K562 (cell line): ENCODE results near the gene NECTIN1. TPM values are rescaled to one million over a fixed set of nuclear protein-coding genes. Genes with fewer than 3 reads are reported as not detected.
A peak's percentile ranks its signal among the peaks of the same experiment; 100 is the strongest.

Source experiments
- ATAC-seq: fragments of 200-7000 bp; cut with Tn5 transposase; 3 replicates; pipeline ENCODE4 v1.9.1; 2020; ENCODE audit warnings: moderate library complexity
- BruUV-seq: library from RNA; stranded (reverse); fragments of 400-500 nt; replicated peaks from 2 replicates; lab custom pipeline; 2021; lab: Mats Ljungman, UMichigan
- CTCF ChIA-PET: fragments of 300-600 bp; formaldehyde crosslinking; extraction: SDS; loops from one replicate; lab custom pipeline; 2021; ENCODE audit warnings: low intra/inter-chr PET ratio; lab: Yijun Ruan, JAX
- POLR2A ChIA-PET: fragments of 300-600, 350-650 bp; sonication (Branson Sonifier 250); formaldehyde crosslinking; extraction: SDS; loops from one replicate; lab custom pipeline; 2021; ENCODE audit warnings: antibody characterized with exemption, inconsistent platforms; lab: Yijun Ruan, JAX
- DNase-seq, 4 experiments: peaks; one replicate each; pipeline versions ENCODE4 v3.0.0 to v3.0.0-alpha.2; 2011 to 2018; ENCODE audit warnings: low spot score in 3 of 4, mixed read lengths in 3 of 4; ENCODE audit errors: extremely low read depth in 1 of 4
- FAIRE-seq: peaks from 2 replicates; lab custom pipeline; 2011; peaks lifted over from hg19 to GRCh38; lab: Jason Lieb, UNC
- H2AFZ ChIP-seq: 2 replicates; pipeline ENCODE4 v1.6.0; 2011; ENCODE audit warnings: low read depth, low read length, control low read depth, inconsistent platforms
- H3K27ac ChIP-seq: fragments of 200-600 bp; 3 replicates; pipeline ENCODE4 v1.8.0; 2011; ENCODE audit warnings: low read depth, mild to moderate bottlenecking, control low read depth, inconsistent platforms, low read length, moderate library complexity, mixed read lengths; ENCODE audit errors: extremely low read depth
- H3K27me3 ChIP-seq, 2 experiments: fragments of 300-600 bp in 1 of 2; 2 replicates in 1 of 2; 3 replicates in 1 of 2; pipeline versions ENCODE4 v1.6.0 to v1.8.0; 2011; ENCODE audit warnings: inconsistent platforms in 2 of 2, low read length in 2 of 2, mild to moderate bottlenecking in 1 of 2, mixed read lengths in 1 of 2, moderate library complexity in 1 of 2; ENCODE audit not compliant: control insufficient read depth in 2 of 2, insufficient read depth in 2 of 2
- H3K36me3 ChIP-seq: fragments of 300-600 bp; 3 replicates; pipeline ENCODE4 v1.8.0; 2011; ENCODE audit warnings: mild to moderate bottlenecking, low read length, inconsistent platforms; ENCODE audit not compliant: control insufficient read depth, insufficient read depth
- H3K4me1 ChIP-seq, 2 experiments: fragments of 200-600 bp in 1 of 2; replicated peaks in 1 of 2; 2 replicates in 1 of 2; 3 replicates in 1 of 2; pipeline versions ENCODE4 v1.5.1 to v1.8.0; 2011; ENCODE audit warnings: inconsistent platforms in 2 of 2, low read length in 2 of 2, mild to moderate bottlenecking in 1 of 2, mixed read lengths in 1 of 2, moderate library complexity in 1 of 2; ENCODE audit not compliant: control insufficient read depth in 2 of 2, insufficient read depth in 2 of 2
- H3K4me2 ChIP-seq: 2 replicates; pipeline ENCODE4 v1.6.1; 2011; ENCODE audit warnings: low read length, control low read depth, inconsistent platforms, mixed read lengths; ENCODE audit not compliant: insufficient read depth
- H3K4me3 ChIP-seq: fragments of 200-600 bp; sonication (generic), shearing (Covaris generic); 2 replicates; pipeline ENCODE4 v1.5.1; 2016; ENCODE audit warnings: control low read depth, inconsistent platforms
- H3K79me2 ChIP-seq: fragments of 200-600 bp; 3 replicates; pipeline ENCODE4 v1.8.0; 2011; ENCODE audit warnings: low read length, inconsistent platforms; ENCODE audit not compliant: control insufficient read depth, insufficient read depth
- H3K9ac ChIP-seq, 2 experiments: 2 replicates each; pipeline versions ENCODE4 v1.6.0 to v1.6.1; 2011; ENCODE audit warnings: low read depth in 2 of 2, low read length in 2 of 2, control low read depth in 1 of 2, inconsistent platforms in 1 of 2, mild to moderate bottlenecking in 1 of 2, mixed read lengths in 1 of 2; ENCODE audit not compliant: insufficient read depth in 1 of 2
- H3K9me1 ChIP-seq: one replicate; pipeline ENCODE4 v1.6.0; 2011; ENCODE audit warnings: inconsistent platforms, mild to moderate bottlenecking, low read length, moderate library complexity; ENCODE audit not compliant: control insufficient read depth, insufficient read depth
- H3K9me3 ChIP-seq: replicated peaks from 2 replicates; pipeline ENCODE4 v1.5.1; 2011; ENCODE audit warnings: low read depth, low read length, inconsistent platforms; ENCODE audit not compliant: control insufficient read depth, insufficient read depth
- H4K20me1 ChIP-seq: replicated peaks from 2 replicates; pipeline ENCODE4 v1.6.1; 2011; ENCODE audit warnings: low read length, inconsistent platforms, mixed read lengths; ENCODE audit not compliant: control insufficient read depth, insufficient read depth
- ARHGAP35 ChIP-seq: fragments of 450-650 bp; IDR thresholded peaks from 2 replicates; pipeline ENCODE4 v1.6.1; 2018; ENCODE audit not compliant: partially characterized antibody
- ERF ChIP-seq: fragments of 450-650 bp; formaldehyde crosslinking; IDR thresholded peaks from 2 replicates; pipeline ENCODE4 v1.4.0; 2020; ENCODE audit warnings: mild to moderate bottlenecking, mixed read lengths
- KHSRP ChIP-seq: fragments of 450-650 bp; IDR thresholded peaks from 2 replicates; pipeline ENCODE4 v1.6.1; 2017
- MIER1 ChIP-seq: fragments of 450-650 bp; IDR thresholded peaks from 2 replicates; pipeline ENCODE4 v1.6.1; 2016; ENCODE audit warnings: antibody characterized with exemption, mild to moderate bottlenecking, low read depth
- MTF1 ChIP-seq: fragments of 250-450 bp; sonication (Bioruptor Pico); IDR thresholded peaks from 2 replicates; pipeline ENCODE4 v1.9.0; 2021; ENCODE audit warnings: moderate library complexity, mild to moderate bottlenecking, inconsistent platforms, borderline replicate concordance
- PTBP1 ChIP-seq: fragments of 200-400 bp; formaldehyde crosslinking; IDR thresholded peaks from 2 replicates; pipeline ENCODE4 v1.6.1; 2017; ENCODE audit warnings: low read depth, low read length
- RBFOX2 ChIP-seq: fragments of 200-400 bp; formaldehyde crosslinking; IDR thresholded peaks from 2 replicates; pipeline ENCODE4 v1.6.1; 2017; ENCODE audit warnings: low read depth, mild to moderate bottlenecking, low read length, moderate library complexity
- RBM15 ChIP-seq: fragments of 200-400 bp; formaldehyde crosslinking; IDR thresholded peaks from 2 replicates; pipeline ENCODE4 v1.6.1; 2018; ENCODE audit warnings: mild to moderate bottlenecking, low read length, moderate library complexity; ENCODE audit not compliant: insufficient read depth
- SAP30 ChIP-seq: fragments of 200-600 bp; sonication (generic); IDR thresholded peaks from 2 replicates; pipeline ENCODE4 v1.6.1; 2012; ENCODE audit warnings: borderline replicate concordance, low read depth, mild to moderate bottlenecking, moderate library complexity, low read length, control low read depth, inconsistent platforms; ENCODE audit not compliant: insufficient read depth, poor library complexity, severe bottlenecking
- YY1 ChIP-seq, 3 experiments: IDR thresholded peaks; 2 replicates each; pipeline ENCODE4 v1.6.1; 2011; ENCODE audit warnings: low read length in 2 of 3, mild to moderate bottlenecking in 2 of 3, moderate library complexity in 2 of 3, borderline replicate concordance in 1 of 3, control low read depth in 1 of 3, low read depth in 1 of 3; ENCODE audit not compliant: insufficient read depth in 3 of 3, insufficient replicate concordance in 2 of 3, control insufficient read depth in 1 of 3, insufficient read length in 1 of 3; ENCODE audit errors: extremely low read depth in 1 of 3
- ZKSCAN8 ChIP-seq: fragments of 200-800 bp; sonication (Bioruptor generic); IDR thresholded peaks from 2 replicates; pipeline ENCODE4 v1.6.1; 2016; ENCODE audit warnings: missing genetic modification characterization, missing compliant biosample characterization
- ZNF263 ChIP-seq: sonication (generic); formaldehyde crosslinking; IDR thresholded peaks from 2 replicates; pipeline ENCODE4 v1.8.0; 2022; ENCODE audit warnings: mild to moderate bottlenecking, missing genetic modification reagents, borderline replicate concordance
- ZNF41 ChIP-seq: fragments of 250-450 bp; sonication (Bioruptor Pico); conservative IDR thresholded peaks from 2 replicates; pipeline ENCODE4 v1.4.0; 2020; ENCODE audit warnings: mild to moderate bottlenecking
- ZNF764 ChIP-seq: fragments of 250-450 bp; sonication (Bioruptor Pico); IDR thresholded peaks from 2 replicates; pipeline ENCODE4 v1.4.0; 2020; ENCODE audit warnings: low read depth, mild to moderate bottlenecking, moderate library complexity
- WGBS: fragments of 100-300 bp; shearing (Covaris generic); methylation state at CpG from one replicate; pipeline ENCODE4 v1.1.6; 2016; ENCODE audit warnings: low coverage, mixed read lengths; ENCODE audit not compliant: insufficient coverage; ENCODE audit errors: missing lambda C conversion rate; 5-methylcytosine and 5-hydroxymethylcytosine counted together
- in situ Hi-C: fragments of 300-500 bp; cut with MboI; formaldehyde crosslinking; loops from 4 replicates; pipeline ENCODE4 v1.15.0; 2018; ENCODE audit warnings: inconsistent platforms, mixed read lengths
- intact Hi-C: fragments of 100-400 bp; cut with micrococcal nuclease; formaldehyde crosslinking; loops from 2 replicates; pipeline ENCODE4 v1.14.2; 2022
- polyA plus RNA-seq, 8 experiments: library from polyadenylated mRNA; depleted of rRNA in 4 of 8; stranded (reverse) in 5 of 8; unstranded in 3 of 8; fragments of >200 nt; fragmentation: Nextera tagmentation in 2 of 8; fragmentation: Illumina TruSeq in 1 of 8; extraction: Ambion mirVana in 2 of 8; extraction: Trizol in 1 of 8; gene quantifications; 2 replicates each; pipeline versions ENCODE4 v1.2.1 to v1.2.3, GENCODE V29; 2011 to 2014; ENCODE audit warnings: inconsistent platforms in 1 of 8, missing spikeins in 1 of 8
- total RNA-seq, 7 experiments: library from RNA; depleted of rRNA in 6 of 7; stranded (reverse); fragments of >200 nt in 6 of 7; fragmentation: Illumina TruSeq in 2 of 7; extraction: Trizol in 2 of 7; gene quantifications; 2 replicates each; pipeline versions ENCODE4 v1.2.1 to v1.2.3, GENCODE V29; 2011 to 2021; ENCODE audit warnings: low replicate concordance in 1 of 7

Gene NECTIN1
- total and polyA plus RNA-seq, 9 of the 15 experiments (the other 6 are each of a cell fraction or from before 2014, with no cell fraction given), result 0.09 to 0.53 (median 0.23) TPM; not detected in 2

DNA sequence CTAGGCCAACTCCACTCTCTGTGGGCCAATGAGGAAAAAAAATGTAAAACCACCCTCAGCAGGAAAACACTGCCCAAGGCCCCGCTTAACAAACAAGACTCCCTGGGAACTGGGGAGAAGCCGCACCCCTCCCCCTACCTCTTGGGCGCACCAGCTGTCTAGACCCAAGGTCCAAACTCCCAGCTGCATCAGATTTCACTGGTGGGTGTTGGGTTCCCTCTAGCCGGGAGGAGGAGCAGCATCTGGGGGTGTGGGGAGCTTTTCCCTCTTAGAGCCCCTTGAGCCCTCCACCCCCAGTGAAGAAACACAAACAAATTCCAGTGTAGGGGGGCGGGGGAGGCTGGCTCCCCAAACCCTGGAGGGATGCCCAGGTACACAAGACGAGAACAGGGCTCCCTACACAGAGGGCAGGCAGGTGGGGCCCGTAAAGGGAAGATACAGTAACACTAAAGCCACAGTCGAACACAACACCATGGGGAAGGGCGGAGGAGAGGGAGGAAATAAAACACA is 64.9 kb downstream of the NECTIN1 start:
- H3K4me2 ChIP-seq, result no peak overlapping the region
- CTCF ChIA-PET, result interaction anchor here (0.6 kb wide), 1 partner anchor 569 kb away, joined by 3 read pairs; no protein-coding TSS in a partner anchor
- no peak overlapping the region for H3K27ac ChIP-seq
- WGBS, result 4% methylated on average over 9 of the region's 9 CpGs
- intact Hi-C loops (loop anchor here (10.0 kb wide), 1 partner anchor 641 kb away; no protein-coding TSS in a partner anchor), in situ Hi-C loops (loop anchor here (25.0 kb wide), 1 partner anchor 448 kb away; no protein-coding TSS in a partner anchor)
- peaks cover 3 to 36% of the 10 kb centered on the region in 2 experiments; a peak in 4 of 5 replicates for H3K27me3 ChIP-seq
- DNase-seq (no peak), ATAC-seq (no peak), FAIRE-seq (no peak)
- TF ChIP-seq ZNF41, result peak; percentile 86
- TF ChIP-seq PTBP1, result no peak
- H3K4me1 ChIP-seq, result peaks cover 4 to 12% of the 10 kb centered on the region in 2 experiments; a peak in 1 of 5 replicates
- H2AFZ ChIP-seq, result no peak overlapping the region
- H4K20me1 ChIP-seq, result peaks cover 15% of the 10 kb centered on the region; the same call in 1 of the 2 replicates
- no peak overlapping the region for H3K9ac ChIP-seq
- H3K9me3 ChIP-seq, result no peaks in the 10 kb centered on the region
- no peaks in the 10 kb centered on the region for H3K79me2 ChIP-seq
- peaks cover 6% of the 10 kb centered on the region for H3K9me1 ChIP-seq
- no TSS peak for BruUV-seq
- no peaks in the 10 kb centered on the region for H3K36me3 ChIP-seq
- no peak overlapping the region for H3K4me3 ChIP-seq
- POLR2A ChIA-PET, result interaction anchor here (0.6 kb wide), 1 partner anchor 66 kb away, joined by 3 read pairs; no protein-coding TSS in a partner anchor

DNA sequence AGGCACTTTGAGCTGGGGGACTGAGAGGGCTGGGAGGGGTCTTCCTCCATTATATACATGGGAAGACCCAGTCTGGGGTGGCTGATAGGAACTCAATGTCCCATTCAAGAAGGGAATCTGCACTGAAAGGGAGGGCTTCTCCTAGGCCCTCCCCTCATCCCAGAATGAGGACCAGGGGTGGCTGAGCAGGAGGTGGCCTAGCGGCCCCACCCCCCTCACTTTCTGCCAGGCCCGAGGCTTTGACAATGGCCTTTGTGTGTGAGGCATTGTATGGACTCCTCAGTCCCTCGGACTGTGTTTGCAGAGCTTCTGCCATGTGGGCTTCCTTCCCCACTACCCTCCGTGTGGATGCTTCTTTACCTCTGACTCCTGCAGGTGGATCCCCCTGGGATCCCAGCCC is 65.7 kb downstream of the NECTIN1 start:
- Histone ChIP-seq H3K27me3 (peaks cover 5 to 44% of the 10 kb centered on the region in 2 experiments; a peak in 4 of 5 replicates), H3K4me1 (peaks cover 4 to 12% of the 10 kb centered on the region in 2 experiments; a peak in 1 of 5 replicates), H3K27ac (no peak overlapping the region), H3K9me1 (peaks cover 6% of the 10 kb centered on the region), H2AFZ (no peak overlapping the region), H3K4me3 (no peak overlapping the region), H3K36me3 (no peaks in the 10 kb centered on the region), H3K79me2 (no peaks in the 10 kb centered on the region), H3K9ac (no peak overlapping the region), H4K20me1 (peaks cover 15% of the 10 kb centered on the region; the same call in 1 of the 2 replicates), H3K4me2 (no peak overlapping the region), H3K9me3 (no peaks in the 10 kb centered on the region)
- no TSS peak for BruUV-seq
- ATAC-seq, result no peak
- CTCF ChIA-PET, result no interaction called here
- no peak for FAIRE-seq
- in situ Hi-C loops (loop anchor here (25.0 kb wide), 1 partner anchor 449 kb away; no protein-coding TSS in a partner anchor), intact Hi-C loops (loop anchor here (10.0 kb wide), 1 partner anchor 642 kb away; no protein-coding TSS in a partner anchor)
- POLR2A ChIA-PET, result no interaction called here
- DNase-seq, result no peak
- WGBS, result 2% methylated on average over 4 of the region's 4 CpGs
- TF ChIP-seq RBFOX2 (no peak), ARHGAP35 (no peak), MTF1 (CRISPR knock-in tag) (no peak), ZNF764 (CRISPR knock-in tag) (no peak), ZNF263 (no peak), ZKSCAN8 (CRISPR knock-in tag) (no peak), MIER1 (no peak), YY1 (IDR thresholded peaks at IDR 0.05; ENCODE audit: borderline replicate concordance in 1 of 3, control insufficient read depth in 1 of 3, extremely low read depth in 1 of 3, insufficient read depth in 3 of 3, insufficient read length in 1 of 3, insufficient replicate concordance in 2 of 3, low read depth in 1 of 3, low read length in 2 of 3) (no peak), KHSRP (no peak), ERF (CRISPR knock-in tag) (no peak), SAP30 (no peak), RBM15 (no peak)
